Raji (cell line): ENCODE data around the gene COLGALT1.

Source experiments
- POLR2A ChIP-seq: IDR thresholded peaks from 2 replicates; pipeline ENCODE4 v1.6.1; 2011; ENCODE audit warnings: low read depth, low read length, control low read depth; ENCODE audit not compliant: insufficient read depth

The COLGALT1 gene

GRCh38 chr19:17618936-17619335 is 63.5 kb downstream of the COLGALT1 start:
- TF ChIP-seq POLR2A, result no peak

- no peak for TF ChIP-seq POLR2A
Observed at GRCh38 chr19:17620696-17621095, 65.2 kb downstream of the COLGALT1 start.

- TF ChIP-seq POLR2A, result no peak
Observed at GRCh38 chr19:17623224-17623935, 67.9 kb downstream of the COLGALT1 start.

- TF ChIP-seq POLR2A, result no peak
Observed at GRCh38 chr19:17624314-17624991, 69.0 kb downstream of the COLGALT1 start.

- TF ChIP-seq POLR2A, result no peak
Observed at GRCh38 chr19:17625043-17625442, 69.6 kb downstream of the COLGALT1 start.

- TF ChIP-seq POLR2A, result no peak
Observed at GRCh38 chr19:17625980-17626379, 70.5 kb downstream of the COLGALT1 start.

GRCh38 chr19:17626456-17627015 is 71.1 kb downstream of the COLGALT1 start:
- TF ChIP-seq POLR2A, result no peak

- TF ChIP-seq POLR2A, result no peak
Observed at GRCh38 chr19:17627161-17627560, 71.7 kb downstream of the COLGALT1 start.

GRCh38 chr19:17627921-17628320 is 72.5 kb downstream of the COLGALT1 start:
- TF ChIP-seq POLR2A, result no peak

GRCh38 chr19:17629760-17630159 is 74.3 kb downstream of the COLGALT1 start:
- no peak for TF ChIP-seq POLR2A

GRCh38 chr19:17632577-17632976 is 77.1 kb downstream of the COLGALT1 start:
- TF ChIP-seq POLR2A, result no peak
